Epithelial cell of proximal tubule (primary cell): ENCODE data around the gene ZBED4. TPM values are rescaled to one million over a fixed set of nuclear protein-coding genes. Genes with fewer than 3 reads are reported as not detected.

Experiments
- DNase-seq: peaks from one replicate; pipeline ENCODE4 v3.0.0-alpha.2; 2011; ENCODE audit warnings: low read depth
- H3K4me3 ChIP-seq: 2 replicates; pipeline ENCODE4 v1.5.1; 2011; ENCODE audit warnings: low read depth, mild to moderate bottlenecking, low read length
- CTCF ChIP-seq: conservative IDR thresholded peaks from 2 replicates; pipeline ENCODE4 v1.5.1; 2012; ENCODE audit warnings: low read depth, mild to moderate bottlenecking, low read length
- total RNA-seq: library from RNA; depleted of rRNA; stranded (reverse); fragments of >200 nt; gene quantifications from 2 replicates; pipeline ENCODE4 v1.2.3, GENCODE V29; 2015

The ZBED4 gene
- total RNA-seq, 1 donor from 2014 or later, result 14.5 TPM

GRCh38 chr22:49921508-49922278 lies 68.0 kb downstream of the ZBED4 start:
- TF ChIP-seq CTCF, result no peak

DNA sequence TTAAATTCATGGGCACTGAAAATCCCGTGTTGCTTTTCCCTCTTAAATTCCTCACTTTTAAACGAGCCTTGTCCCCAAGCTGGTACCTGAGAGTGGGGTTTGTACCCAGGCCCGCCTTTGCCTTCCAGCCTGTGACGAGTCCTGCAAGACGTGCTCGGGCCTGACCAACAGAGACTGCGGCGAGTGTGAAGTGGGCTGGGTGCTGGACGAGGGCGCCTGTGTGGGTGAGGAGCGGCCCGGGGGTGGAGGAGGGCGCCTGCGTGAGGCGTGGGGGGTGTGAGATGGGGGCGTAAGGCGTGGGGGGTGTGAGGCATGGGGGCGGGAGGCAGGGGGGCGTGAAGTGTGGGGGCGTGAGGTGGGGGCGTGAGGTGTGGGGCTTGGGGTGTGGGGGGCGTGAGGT lies 68.8 kb downstream of the ZBED4 start:
- no peak for TF ChIP-seq CTCF
- no peak for DNase-seq
- H3K4me3 ChIP-seq, result no peak overlapping the region

More at GRCh38 chr22:49921508-49922278, 68.0 kb downstream of the ZBED4 start:
- no peak for DNase-seq
- no peak overlapping the region for H3K4me3 ChIP-seq

DNA sequence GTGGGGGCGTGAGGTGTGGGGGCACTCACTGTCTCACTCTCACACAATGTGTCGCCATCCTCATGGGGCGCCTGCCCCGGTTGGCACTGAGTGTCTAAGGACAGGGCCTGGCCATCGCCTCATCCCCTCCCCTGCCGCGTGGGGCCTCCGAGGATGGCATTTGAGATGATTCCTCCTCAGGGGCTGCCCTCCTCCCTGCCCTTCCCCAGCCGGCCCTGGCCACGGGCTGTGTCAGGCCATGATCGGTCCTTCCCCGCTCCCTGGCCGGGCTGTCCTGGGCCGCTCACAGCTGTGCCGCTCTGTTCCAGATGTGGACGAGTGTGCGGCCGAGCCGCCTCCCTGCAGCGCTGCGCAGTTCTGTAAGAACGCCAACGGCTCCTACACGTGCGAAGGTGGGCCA lies 69.3 kb downstream of the ZBED4 start:
- no peak overlapping the region for H3K4me3 ChIP-seq
- no peak for DNase-seq
- TF ChIP-seq CTCF, result no peak

GRCh38 chr22:49923445-49923844 lies 69.8 kb downstream of the ZBED4 start:
- DNase-seq, result no peak
- no peak overlapping the region for H3K4me3 ChIP-seq
- peak; percentile 36 for TF ChIP-seq CTCF

DNA sequence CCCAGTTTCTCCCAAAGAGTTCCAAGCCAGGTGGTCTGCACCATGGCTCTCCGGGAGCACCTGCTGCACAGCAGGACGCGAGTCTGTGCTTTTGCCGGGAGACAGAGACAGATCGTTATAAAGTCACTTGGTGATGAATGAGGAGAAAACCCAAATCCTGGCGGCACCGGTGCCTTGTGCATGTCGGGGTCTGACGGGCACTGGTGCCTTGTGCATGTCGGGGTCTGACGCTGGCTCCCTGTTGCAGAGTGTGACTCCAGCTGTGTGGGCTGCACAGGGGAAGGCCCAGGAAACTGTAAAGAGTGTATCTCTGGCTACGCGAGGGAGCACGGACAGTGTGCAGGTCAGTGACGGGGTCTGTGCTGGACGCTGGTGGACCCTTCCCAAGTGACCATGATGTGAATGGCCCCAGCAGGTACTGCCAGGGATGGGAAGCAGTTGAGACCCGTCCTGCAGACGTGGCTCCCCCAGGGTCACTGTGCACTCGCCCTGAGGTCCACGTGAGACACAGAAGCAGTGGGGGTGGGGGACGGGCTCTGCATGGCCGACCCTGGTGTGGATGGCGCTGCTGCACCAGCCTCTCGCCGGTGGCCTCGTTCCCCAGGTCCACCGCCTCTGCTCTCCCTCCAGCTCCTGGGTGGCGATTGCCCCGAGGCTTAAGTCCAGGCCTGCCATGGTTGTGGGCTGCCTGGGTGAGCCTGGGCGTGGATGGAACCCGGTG lies 70.6 kb downstream of the ZBED4 start:
- no peak for TF ChIP-seq CTCF
- no peak overlapping the region for H3K4me3 ChIP-seq
- DNase-seq, result no peak

DNA sequence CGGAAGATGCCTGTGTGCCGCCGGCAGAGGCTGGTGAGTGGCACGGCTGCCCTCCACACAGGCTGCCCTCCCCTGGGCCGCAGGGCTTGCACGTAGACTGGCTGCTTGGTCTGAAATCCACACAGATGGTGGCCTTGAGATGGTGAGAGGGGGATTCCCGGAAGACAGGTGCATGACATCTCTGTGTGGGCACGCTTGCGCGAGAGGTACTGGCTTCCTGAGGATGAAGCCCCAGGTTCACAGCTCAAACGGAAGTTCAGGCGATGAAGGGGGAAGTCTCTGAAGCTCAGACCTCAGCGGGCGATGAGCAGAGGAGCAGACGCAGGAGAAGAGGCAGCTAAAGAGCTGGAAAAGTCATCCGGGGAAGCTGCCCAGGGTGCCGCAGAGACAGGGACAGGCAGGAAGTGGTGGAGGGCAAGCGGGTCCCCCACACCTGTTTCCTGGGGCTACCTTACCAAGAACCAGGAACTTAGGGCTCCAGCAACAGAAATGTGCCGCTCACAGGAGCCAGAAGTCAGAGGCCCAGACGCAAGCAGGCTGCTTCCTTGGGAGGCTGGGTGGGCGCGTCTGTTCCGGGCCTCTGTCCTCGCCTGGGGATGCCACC lies 72.0 kb downstream of the ZBED4 start:
- TF ChIP-seq CTCF, result no peak
- no peak for DNase-seq
- no peak overlapping the region for H3K4me3 ChIP-seq
